Stimulated activated CD8-positive, alpha-beta memory T cell treated with anti-CD3 and anti-CD28 coated beads, Interleukin-7, amount 100 ng/mL, for 48 hours (primary cell): ENCODE measurements around the gene TMEM82.
A peak's percentile ranks its signal among the peaks of the same experiment; 100 is the strongest.
"Not testable (repeated sequence)": the region's sequence is repeated elsewhere in the genome, so short reads cannot be mapped to it uniquely, and the experiment has no call there.

Experiments used
- DNase-seq, 2 donors: peaks; one replicate each; pipeline ENCODE4 v3.0.0-alpha.2; 2020; ENCODE audit warnings: low read depth in 1 of 2; ENCODE audit errors: extremely low read depth in 1 of 2

TMEM82 gene

GRCh38 chr1:15742339-15742801, at the start of gene TMEM82:
Gene TMEM82 (plus strand): TSS chr1:15742499. CDS start chr1:15742560, 61 bp downstream.
- DNase-seq, result no peak

- DNase-seq, result no peak
These were observed 48.9 kb upstream of the TMEM82 start for GRCh38 chr1:15693371-15693770.

GRCh38 chr1:15696956-15697521, 45.3 kb upstream of the TMEM82 start:
- DNase-seq, result peak in 1 of 2 donors; percentile 17

GRCh38 chr1:15698201-15698600, 44.1 kb upstream of the TMEM82 start:
- DNase-seq, result no peak

GRCh38 chr1:15699321-15699720, 43.0 kb upstream of the TMEM82 start:
- not testable (repeated sequence) for DNase-seq

- DNase-seq, result no peak
These were observed 41.8 kb upstream of the TMEM82 start for GRCh38 chr1:15700508-15700907.

- DNase-seq, result no peak
These were observed 40.5 kb upstream of the TMEM82 start for GRCh38 chr1:15701784-15702183.

- no peak for DNase-seq
These were observed 39.4 kb upstream of the TMEM82 start for GRCh38 chr1:15702722-15703550.

GRCh38 chr1:15703562-15703961, 38.7 kb upstream of the TMEM82 start:
- no peak for DNase-seq

- DNase-seq, result no peak
These were observed 37.6 kb upstream of the TMEM82 start for GRCh38 chr1:15704526-15705183.

- DNase-seq, result no peak
These were observed 37.1 kb upstream of the TMEM82 start for GRCh38 chr1:15705184-15705566.

GRCh38 chr1:15706751-15707150, 35.5 kb upstream of the TMEM82 start:
- no peak for DNase-seq

- no peak for DNase-seq
These were observed 34.9 kb upstream of the TMEM82 start for GRCh38 chr1:15707239-15707925.

GRCh38 chr1:15708486-15709137, 33.7 kb upstream of the TMEM82 start:
- no peak for DNase-seq

GRCh38 chr1:15709226-15709625, 33.1 kb upstream of the TMEM82 start:
- DNase-seq, result no peak

- no peak for DNase-seq
These were observed 30.1 kb upstream of the TMEM82 start for GRCh38 chr1:15712168-15712567.

- no peak for DNase-seq
These were observed 27.7 kb upstream of the TMEM82 start for GRCh38 chr1:15714406-15715136.

GRCh38 chr1:15717418-15718125, 24.7 kb upstream of the TMEM82 start:
- no peak for DNase-seq

- DNase-seq, result no peak
These were observed 24.1 kb upstream of the TMEM82 start for GRCh38 chr1:15718199-15718601.
